GM23338 (cell line): ENCODE results near the gene GFI1B.

ENCODE experiments used
- CTCF ChIP-seq, 2 experiments: fragments of 200-600 bp in 1 of 2; sonication (generic) in 1 of 2; conservative IDR thresholded peaks; 2 replicates each; pipeline versions ENCODE4 v1.5.1 to v1.6.1; 2016 to 2017; ENCODE audit warnings: antibody characterized with exemption in 2 of 2, low read depth in 2 of 2, mild to moderate bottlenecking in 2 of 2, moderate library complexity in 1 of 2
- ETS1 ChIP-seq: IDR thresholded peaks from 2 replicates; pipeline ENCODE4 v1.6.1; 2016; ENCODE audit warnings: antibody characterized with exemption
- EZH2 ChIP-seq: fragments of 200-600 bp; sonication (generic); IDR thresholded peaks from one replicate; pipeline ENCODE4 v1.8.0; 2017; ENCODE audit warnings: antibody characterized with exemption, mild to moderate bottlenecking, low read depth; ENCODE audit not compliant: unreplicated experiment
- EZH2phosphoT487 ChIP-seq: fragments of 200-600 bp; sonication (generic); IDR thresholded peaks from one replicate; pipeline ENCODE4 v1.8.1; 2018; ENCODE audit warnings: antibody characterized with exemption; ENCODE audit not compliant: unreplicated experiment
- POLR2AphosphoS5 ChIP-seq: IDR thresholded peaks from 2 replicates; pipeline ENCODE4 v1.6.1; 2016; ENCODE audit warnings: antibody characterized with exemption, low read depth
- STAT1 ChIP-seq: IDR thresholded peaks from one replicate; pipeline ENCODE4 v1.6.1; 2016; ENCODE audit warnings: antibody characterized with exemption; ENCODE audit not compliant: unreplicated experiment

GRCh38 chr9:132991351-132992300 is 13.1 kb downstream of the GFI1B start:
- no peak for TF ChIP-seq CTCF (conservative IDR thresholded peaks at IDR 0.05; ENCODE audit: low read depth in 2 of 2)
- no peak for TF ChIP-seq EZH2
- no peak for TF ChIP-seq STAT1
- no peak for TF ChIP-seq EZH2phosphoT487
- no peak for TF ChIP-seq ETS1
- TF ChIP-seq POLR2AphosphoS5, result no peak
